ENCODE results near the gene OCSTAMP. TPM values are rescaled to one million over a fixed set of nuclear protein-coding genes. Genes with fewer than 3 reads are reported as not detected.

Gene OCSTAMP
- total and polyA plus RNA-seq, 2 experiments from 2014 or later, result 0.32 to 0.45 TPM

GRCh38 chr20:46578745-46579144 lies 28.3 kb upstream of the OCSTAMP start:
- Histone ChIP-seq H3K27me3 (ENCODE audit: insufficient read depth) (no peaks in the 10 kb centered on the region), H4K20me1 (replicated peaks; ENCODE audit: insufficient read depth) (no peaks in the 10 kb centered on the region), H3K4me3 (no peak overlapping the region), H3F3A (replicated peaks; ENCODE audit: low read depth) (no peaks in the 10 kb centered on the region), H3K79me2 (replicated peaks; ENCODE audit: insufficient read depth) (no peaks in the 10 kb centered on the region), H3K9me2 (ENCODE audit: insufficient read depth) (no peaks in the 10 kb centered on the region), H3K4me1 (ENCODE audit: insufficient read depth) (peaks cover 13% of the 10 kb centered on the region), H3K27ac (ENCODE audit: low read depth) (no peak overlapping the region), H3K4me2 (no peak overlapping the region), H3K36me3 (ENCODE audit: insufficient read depth) (no peaks in the 10 kb centered on the region), H2AFZ (no peak overlapping the region)
- DNase-seq (ENCODE audit: low spot score) (no peak), ATAC-seq (no peak)
- Mint-ChIP-seq H3K4me1 (peaks cover 12% of the 10 kb centered on the region), H3K27ac (no peak overlapping the region), H3K4me3 (no peak overlapping the region), H3K36me3 (ENCODE audit: low read depth) (peaks cover 16% of the 10 kb centered on the region), H3K27me3 (ENCODE audit: insufficient read depth, low read depth, poor library complexity) (peaks cover 1% of the 10 kb centered on the region), H3K9me3 (peaks cover 16% of the 10 kb centered on the region)
- TF ChIP-seq ZNF114 (CRISPR knock-in tag; IDR thresholded peaks at IDR 0.05) (no peak), EZH2phosphoT487 (IDR thresholded peaks at IDR 0.05; ENCODE audit: unreplicated experiment) (no peak), ZNF331 (CRISPR knock-in tag; IDR thresholded peaks at IDR 0.05; ENCODE audit: low read depth) (no peak), CREB1 (CRISPR knock-in tag; IDR thresholded peaks at IDR 0.05; ENCODE audit: low read depth) (no peak), STAT1 (IDR thresholded peaks at IDR 0.05; ENCODE audit: unreplicated experiment) (no peak), JUNB (IDR thresholded peaks at IDR 0.05; ENCODE audit: unreplicated experiment) (no peak), NANOG (IDR thresholded peaks at IDR 0.05; ENCODE audit: borderline replicate concordance) (no peak), ETS1 (IDR thresholded peaks at IDR 0.05) (no peak), EZH2 (IDR thresholded peaks at IDR 0.05; ENCODE audit: low read depth, unreplicated experiment) (no peak), POLR2AphosphoS5 (IDR thresholded peaks at IDR 0.05; ENCODE audit: low read depth) (no peak), ZNF462 (CRISPR knock-in tag; IDR thresholded peaks at IDR 0.05) (no peak), REST (IDR thresholded peaks at IDR 0.05; ENCODE audit: unreplicated experiment) (no peak), CTCF (conservative IDR thresholded peaks at IDR 0.05; ENCODE audit: low read depth in 2 of 2) (no peak)

All from GM23338 (cell line).